IPS DF 4.7 (cell line): Measurements from ENCODE around the gene ATAD1.
"Not testable (repeated sequence)": the region's sequence is repeated elsewhere in the genome, so short reads cannot be mapped to it uniquely, and the experiment has no call there.

Source experiments
- DNase-seq: peaks from one replicate; pipeline ENCODE4 v3.0.0-alpha.2; 2013; ENCODE audit warnings: low spot score; ENCODE audit errors: extremely low read depth

ATAD1 gene

GRCh38 chr10:87846711-87847110, 28.7 kb upstream of the ATAD1 start:
- DNase-seq: not testable (repeated sequence)

GRCh38 chr10:87846023-87846422, 28.0 kb upstream of the ATAD1 start:
- no peak for DNase-seq

- DNase-seq: no peak
Observed at GRCh38 chr10:87845624-87845998, 27.6 kb upstream of the ATAD1 start.

- no peak for DNase-seq
Observed at GRCh38 chr10:87844837-87845623, 27.0 kb upstream of the ATAD1 start.

- DNase-seq: no peak
Observed at GRCh38 chr10:87843714-87844113, 25.7 kb upstream of the ATAD1 start.

GRCh38 chr10:87842776-87843497, 24.9 kb upstream of the ATAD1 start:
- DNase-seq: no peak

- no peak for DNase-seq
Observed at GRCh38 chr10:87842220-87842641, 24.2 kb upstream of the ATAD1 start.

- DNase-seq: no peak
Observed at GRCh38 chr10:87841186-87841585, 23.2 kb upstream of the ATAD1 start.

GRCh38 chr10:87838650-87839049, 20.6 kb upstream of the ATAD1 start:
- DNase-seq: no peak

GRCh38 chr10:87837445-87837844, 19.4 kb upstream of the ATAD1 start:
- no peak for DNase-seq

GRCh38 chr10:87836098-87836497, 18.1 kb upstream of the ATAD1 start:
- no peak for DNase-seq

GRCh38 chr10:87829986-87830729, 12.1 kb upstream of the ATAD1 start:
- DNase-seq: no peak

GRCh38 chr10:87829051-87829450, 11.0 kb upstream of the ATAD1 start:
- DNase-seq: not testable (repeated sequence)

- DNase-seq: no peak
Observed at GRCh38 chr10:87827681-87828080, 9.7 kb upstream of the ATAD1 start.

- no peak for DNase-seq
Observed at GRCh38 chr10:87826653-87827052, 8.6 kb upstream of the ATAD1 start.

GRCh38 chr10:87819289-87819585, 1.2 kb upstream of the ATAD1 start:
- DNase-seq: no peak

GRCh38 chr10:87818505-87819288, 671 bp upstream of the ATAD1 start:
- DNase-seq: no peak

- DNase-seq: no peak
Observed at GRCh38 chr10:87816898-87817608, 973 bp downstream of the ATAD1 start.

GRCh38 chr10:87816163-87816897, 1.7 kb downstream of the ATAD1 start:
- no peak for DNase-seq

GRCh38 chr10:87804939-87805569, 13.0 kb downstream of the ATAD1 start:
- DNase-seq: no peak
